Thoracic aorta (tissue), 2 donors: ENCODE measurements around the gene ZNF431. TPM values are rescaled to one million over a fixed set of nuclear protein-coding genes. Genes with fewer than 3 reads are reported as not detected.

Experiments
- ATAC-seq: fragments of 150-250 bp; one replicate; pipeline ENCODE4 v1.8.0; 2017; ENCODE audit warnings: low read depth; ENCODE audit not compliant: insufficient number of reproducible peaks, low FRiP score
- DNase-seq: peaks from one replicate; pipeline ENCODE4 v3.0.0-alpha.2; 2020; ENCODE audit warnings: low spot score
- H3K27ac ChIP-seq, 2 donors: fragments of 200-600 bp; sonication (generic); 1 replicate in 1 of 2; 2 replicates in 1 of 2; pipeline ENCODE4 v1.5.1; 2016; ENCODE audit warnings: mild to moderate bottlenecking in 2 of 2, moderate library complexity in 2 of 2
- H3K27me3 ChIP-seq: fragments of 200-600 bp; sonication (generic); replicated peaks from 2 replicates; pipeline ENCODE4 v1.6.0; 2016; ENCODE audit warnings: mild to moderate bottlenecking; ENCODE audit not compliant: insufficient read depth
- H3K36me3 ChIP-seq: fragments of 200-600 bp; sonication (generic); one replicate; pipeline ENCODE4 v1.5.1; 2016
- H3K4me1 ChIP-seq, 2 donors: fragments of 200-600 bp; sonication (generic); 1 replicate in 1 of 2; 2 replicates in 1 of 2; pipeline versions ENCODE4 v1.5.1 to v1.6.0; 2016; ENCODE audit warnings: low read depth in 2 of 2, mild to moderate bottlenecking in 1 of 2; ENCODE audit not compliant: control insufficient read depth in 1 of 2
- H3K4me3 ChIP-seq: fragments of 200-600 bp; sonication (generic); 2 replicates; pipeline ENCODE4 v1.5.1; 2016; ENCODE audit warnings: mild to moderate bottlenecking
- H3K9me3 ChIP-seq: fragments of 200-600 bp; sonication (generic); 2 replicates; pipeline ENCODE4 v1.5.1; 2016
- total RNA-seq, 2 donors: library from RNA; depleted of rRNA; stranded (reverse); fragments of >200 nt; gene quantifications; one replicate each; pipeline versions ENCODE4 v1.1.0 to v1.2.3, GENCODE V29; 2016
- TF ChIP-seq, protein P1 (sequence below): fragments of 200-600 bp; sonication (generic); IDR thresholded peaks from one replicate; pipeline ENCODE4 v1.5.1; 2019; ENCODE audit warnings: antibody characterized with exemption

ZNF431 gene
- total RNA-seq, 2 donors from 2014 or later, result 3.9 to 15.9 TPM

DNA sequence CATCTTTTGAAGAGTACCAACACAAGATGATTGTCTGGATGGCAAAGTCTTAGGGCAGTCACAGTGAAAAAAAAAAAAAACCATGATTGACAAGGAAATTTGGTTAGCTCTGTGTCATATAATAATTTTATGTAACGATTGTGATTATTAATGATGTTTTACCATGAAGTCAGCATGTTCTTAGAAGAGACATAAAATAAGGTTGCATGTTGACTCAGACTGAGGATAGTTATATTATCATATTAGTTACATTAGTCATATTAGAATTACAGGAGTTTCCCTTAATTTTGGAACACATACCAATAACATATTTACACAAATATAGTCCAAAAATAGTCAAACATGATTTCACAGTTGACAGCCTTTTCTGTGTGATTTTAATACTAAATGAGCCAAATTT is 5.7 kb downstream of the ZNF431 start:
- H3K27me3 ChIP-seq, result no peaks in the 10 kb centered on the region
- no peaks in the 10 kb centered on the region for H3K9me3 ChIP-seq
- no peak for ATAC-seq
- DNase-seq, result no peak
- TF ChIP-seq, protein P1, sequence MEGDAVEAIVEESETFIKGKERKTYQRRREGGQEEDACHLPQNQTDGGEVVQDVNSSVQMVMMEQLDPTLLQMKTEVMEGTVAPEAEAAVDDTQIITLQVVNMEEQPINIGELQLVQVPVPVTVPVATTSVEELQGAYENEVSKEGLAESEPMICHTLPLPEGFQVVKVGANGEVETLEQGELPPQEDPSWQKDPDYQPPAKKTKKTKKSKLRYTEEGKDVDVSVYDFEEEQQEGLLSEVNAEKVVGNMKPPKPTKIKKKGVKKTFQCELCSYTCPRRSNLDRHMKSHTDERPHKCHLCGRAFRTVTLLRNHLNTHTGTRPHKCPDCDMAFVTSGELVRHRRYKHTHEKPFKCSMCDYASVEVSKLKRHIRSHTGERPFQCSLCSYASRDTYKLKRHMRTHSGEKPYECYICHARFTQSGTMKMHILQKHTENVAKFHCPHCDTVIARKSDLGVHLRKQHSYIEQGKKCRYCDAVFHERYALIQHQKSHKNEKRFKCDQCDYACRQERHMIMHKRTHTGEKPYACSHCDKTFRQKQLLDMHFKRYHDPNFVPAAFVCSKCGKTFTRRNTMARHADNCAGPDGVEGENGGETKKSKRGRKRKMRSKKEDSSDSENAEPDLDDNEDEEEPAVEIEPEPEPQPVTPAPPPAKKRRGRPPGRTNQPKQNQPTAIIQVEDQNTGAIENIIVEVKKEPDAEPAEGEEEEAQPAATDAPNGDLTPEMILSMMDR, result no peak
- H3K27ac ChIP-seq, result no peak overlapping the region
- H3K4me3 ChIP-seq, result no peak overlapping the region
- peaks cover 13% of the 10 kb centered on the region for H3K36me3 ChIP-seq
- peaks cover 0 to 4% of the 10 kb centered on the region in 2 donors for H3K4me1 ChIP-seq

DNA sequence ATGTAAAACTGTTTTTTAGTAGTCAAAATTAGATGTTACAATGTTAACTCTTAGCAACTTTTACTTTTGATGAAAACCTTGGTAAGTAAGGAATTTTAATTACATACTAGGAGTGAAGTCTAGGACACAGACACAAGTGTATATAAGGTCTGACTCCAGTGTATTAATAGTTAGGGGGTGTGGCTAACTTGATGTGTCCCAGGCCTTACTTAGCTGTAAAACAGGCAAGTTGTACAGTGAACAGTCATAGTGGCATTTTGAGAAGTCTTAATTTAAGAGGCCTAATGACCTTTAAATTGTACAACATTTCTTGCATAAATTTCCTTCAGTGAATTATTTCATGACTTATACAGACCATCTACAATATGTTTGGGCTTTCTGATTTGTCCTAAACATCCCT is 6.8 kb downstream of the ZNF431 start:
- no peak for DNase-seq
- Histone ChIP-seq H3K36me3 (peaks cover 13% of the 10 kb centered on the region), H3K4me3 (no peak overlapping the region), H3K9me3 (no peaks in the 10 kb centered on the region), H3K4me1 (no peaks in the 10 kb centered on the region), H3K27ac (no peak overlapping the region), H3K27me3 (no peaks in the 10 kb centered on the region)
- TF ChIP-seq, protein P1, result no peak
- no peak for ATAC-seq

DNA sequence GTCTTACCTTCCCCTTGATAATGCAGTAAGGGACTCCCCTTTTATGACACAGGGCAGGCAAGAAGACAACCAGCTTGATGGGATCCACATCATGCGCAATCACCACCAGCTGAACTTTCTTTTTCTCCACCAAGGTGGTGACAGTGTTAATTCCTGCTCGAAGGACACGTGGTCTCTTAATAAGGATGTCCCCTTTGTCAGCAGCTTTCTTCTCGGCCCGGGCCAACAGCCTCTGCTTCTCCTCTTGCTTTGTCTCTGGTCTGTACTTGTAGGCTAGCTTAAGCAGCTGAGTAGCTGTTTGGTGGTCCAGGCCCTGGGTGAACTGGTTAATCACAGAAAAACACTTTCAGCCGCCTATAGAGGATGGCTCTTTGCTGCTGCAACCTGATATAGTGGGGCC is 8.0 kb downstream of the ZNF431 start:
- TF ChIP-seq, protein P1, result no peak
- no peak overlapping the region for H3K4me3 ChIP-seq
- H3K4me1 ChIP-seq, result no peaks in the 10 kb centered on the region
- H3K9me3 ChIP-seq, result no peaks in the 10 kb centered on the region
- H3K27me3 ChIP-seq, result no peaks in the 10 kb centered on the region
- no peak overlapping the region for H3K27ac ChIP-seq
- ATAC-seq (no peak), DNase-seq (no peak)
- H3K36me3 ChIP-seq, result peaks cover 13% of the 10 kb centered on the region

DNA sequence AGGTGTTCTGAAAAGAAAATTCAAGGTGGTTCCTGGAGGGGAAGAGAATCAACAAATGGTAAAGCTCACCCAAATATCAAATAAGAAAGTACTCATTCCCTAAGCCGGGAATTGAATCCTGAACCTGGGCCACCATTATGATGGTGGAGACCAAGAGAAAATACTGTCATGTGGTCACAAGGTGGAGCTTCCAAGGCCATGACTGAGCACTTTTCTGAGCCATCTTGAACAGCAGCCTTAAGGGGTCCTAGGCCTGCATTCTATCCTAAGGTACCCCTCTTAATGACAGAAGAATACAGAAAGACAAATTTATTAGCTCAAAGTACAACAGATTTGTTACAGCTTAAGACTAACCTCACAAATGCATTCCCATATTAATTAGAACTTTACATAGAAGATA is 9.6 kb downstream of the ZNF431 start:
- H3K27me3 ChIP-seq, result no peaks in the 10 kb centered on the region
- no peaks in the 10 kb centered on the region for H3K4me1 ChIP-seq
- ATAC-seq (no peak), DNase-seq (no peak)
- H3K4me3 ChIP-seq, result no peak overlapping the region
- TF ChIP-seq, protein P1, result no peak
- H3K27ac ChIP-seq, result no peak overlapping the region
- peaks cover 13% of the 10 kb centered on the region for H3K36me3 ChIP-seq
- H3K9me3 ChIP-seq, result no peaks in the 10 kb centered on the region

DNA sequence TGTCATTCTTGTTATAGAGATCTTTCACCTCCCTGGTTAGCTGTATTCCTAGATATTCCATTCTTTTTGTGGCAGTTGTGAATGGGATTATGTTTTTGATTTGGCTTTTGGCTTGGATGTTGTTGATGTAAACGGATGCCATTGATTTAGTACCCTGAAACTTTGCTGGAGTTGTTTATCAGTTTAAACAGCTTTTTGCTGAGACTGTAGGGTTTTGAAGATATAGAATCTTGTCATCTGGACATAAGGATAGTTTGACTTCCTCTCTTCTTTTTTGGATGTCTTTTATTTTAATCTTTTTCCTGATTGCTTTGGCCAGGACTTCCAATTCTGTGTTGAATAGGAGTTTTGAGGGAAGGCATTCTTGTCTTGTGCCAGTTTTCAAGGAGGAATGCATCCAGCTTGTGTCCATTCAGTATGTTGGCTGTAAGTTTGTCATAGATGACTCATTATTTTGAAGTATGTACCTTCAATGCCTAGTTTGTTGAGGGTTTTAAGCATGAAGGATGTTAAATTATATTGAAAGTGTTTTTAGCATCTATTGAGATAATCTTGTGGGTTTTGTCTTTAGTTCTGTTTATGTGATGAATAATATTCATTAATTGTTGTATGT is 16.8 kb downstream of the ZNF431 start:
- no peak for ATAC-seq
- Histone ChIP-seq H3K27me3 (no peaks in the 10 kb centered on the region), H3K27ac (no peak overlapping the region), H3K4me3 (no peak overlapping the region), H3K9me3 (no peaks in the 10 kb centered on the region), H3K4me1 (peaks cover 0 to 4% of the 10 kb centered on the region in 2 donors), H3K36me3 (no peaks in the 10 kb centered on the region)
- DNase-seq, result no peak
- TF ChIP-seq, protein P1, result no peak
